ENCODE results near the gene PF4V1. TPM values are rescaled to one million over a fixed set of nuclear protein-coding genes. Genes with fewer than 3 reads are reported as not detected.

Gene PF4V1
- total RNA-seq, 1 donor from 2014 or later = not detected

GRCh38 chr4:73902038-73902637 is 49.0 kb downstream of the PF4V1 start:
- DNase-seq (ENCODE audit: low spot score) = no peak

- DNase-seq (ENCODE audit: low spot score) = no peak
Observed at GRCh38 chr4:73902817-73903547, 49.9 kb downstream of the PF4V1 start.

Other genes with a start within 250 kb of the PF4V1 start
- gene RASSF6, start 232.9 kb upstream of the PF4V1 start, total RNA-seq = not detected
- 31.5 TPM for gene CXCL8, start 112.7 kb upstream of the PF4V1 start, total RNA-seq
- gene CXCL6, start 16.6 kb upstream of the PF4V1 start, total RNA-seq = 0.45 TPM
- gene CXCL1, start 16.1 kb downstream of the PF4V1 start, total RNA-seq = 9.5 TPM
- gene PF4, start 128.7 kb downstream of the PF4V1 start, total RNA-seq = not detected
- gene PPBP, start 134.9 kb downstream of the PF4V1 start, total RNA-seq = 1.3 TPM
- 0.58 TPM for gene CXCL5, start 145.4 kb downstream of the PF4V1 start, total RNA-seq
- 15.1 TPM for gene CXCL3, start 185.4 kb downstream of the PF4V1 start, total RNA-seq
- gene CXCL2, start 245.9 kb downstream of the PF4V1 start, total RNA-seq = 145 TPM